ENCODE data around the gene CDK5RAP3. TPM values are rescaled to one million over a fixed set of nuclear protein-coding genes. Genes with fewer than 3 reads are reported as not detected.

Gene CDK5RAP3
- total and polyA plus RNA-seq, 2 experiments from 2014 or later, result 92.6 to 106 TPM

- Histone ChIP-seq H3K9me2 (ENCODE audit: insufficient read depth) (no peaks in the 10 kb centered on the region), H3K36me3 (ENCODE audit: insufficient read depth) (no peaks in the 10 kb centered on the region), H4K20me1 (replicated peaks; ENCODE audit: insufficient read depth) (no peaks in the 10 kb centered on the region), H3K27me3 (ENCODE audit: insufficient read depth) (no peaks in the 10 kb centered on the region), H3K79me2 (replicated peaks; ENCODE audit: insufficient read depth) (no peaks in the 10 kb centered on the region), H2AFZ (no peak overlapping the region), H3F3A (replicated peaks; ENCODE audit: low read depth) (peaks cover 2% of the 10 kb centered on the region; the same call in 1 of the 2 replicates), H3K4me1 (ENCODE audit: insufficient read depth) (0 out of 2 replicates have a peak, but pooled peaks cover 5% of the 10 kb centered on the region), H3K27ac (ENCODE audit: low read depth) (no peak overlapping the region), H3K4me2 (no peak overlapping the region), H3K4me3 (no peak overlapping the region)
- Mint-ChIP-seq H3K9me3 (no peaks in the 10 kb centered on the region), H3K36me3 (ENCODE audit: low read depth) (peaks cover 5% of the 10 kb centered on the region; the same call in 2 of the 3 replicates), H3K4me1 (peaks cover 19% of the 10 kb centered on the region), H3K4me3 (no peak overlapping the region; the same call in 2 of the 3 replicates), H3K27me3 (ENCODE audit: insufficient read depth, low read depth, poor library complexity) (peaks cover 9% of the 10 kb centered on the region), H3K27ac (peak overlapping the region; percentile 80)
- DNase-seq (ENCODE audit: low spot score) (no peak), ATAC-seq (no peak)
- TF ChIP-seq, protein P1, sequence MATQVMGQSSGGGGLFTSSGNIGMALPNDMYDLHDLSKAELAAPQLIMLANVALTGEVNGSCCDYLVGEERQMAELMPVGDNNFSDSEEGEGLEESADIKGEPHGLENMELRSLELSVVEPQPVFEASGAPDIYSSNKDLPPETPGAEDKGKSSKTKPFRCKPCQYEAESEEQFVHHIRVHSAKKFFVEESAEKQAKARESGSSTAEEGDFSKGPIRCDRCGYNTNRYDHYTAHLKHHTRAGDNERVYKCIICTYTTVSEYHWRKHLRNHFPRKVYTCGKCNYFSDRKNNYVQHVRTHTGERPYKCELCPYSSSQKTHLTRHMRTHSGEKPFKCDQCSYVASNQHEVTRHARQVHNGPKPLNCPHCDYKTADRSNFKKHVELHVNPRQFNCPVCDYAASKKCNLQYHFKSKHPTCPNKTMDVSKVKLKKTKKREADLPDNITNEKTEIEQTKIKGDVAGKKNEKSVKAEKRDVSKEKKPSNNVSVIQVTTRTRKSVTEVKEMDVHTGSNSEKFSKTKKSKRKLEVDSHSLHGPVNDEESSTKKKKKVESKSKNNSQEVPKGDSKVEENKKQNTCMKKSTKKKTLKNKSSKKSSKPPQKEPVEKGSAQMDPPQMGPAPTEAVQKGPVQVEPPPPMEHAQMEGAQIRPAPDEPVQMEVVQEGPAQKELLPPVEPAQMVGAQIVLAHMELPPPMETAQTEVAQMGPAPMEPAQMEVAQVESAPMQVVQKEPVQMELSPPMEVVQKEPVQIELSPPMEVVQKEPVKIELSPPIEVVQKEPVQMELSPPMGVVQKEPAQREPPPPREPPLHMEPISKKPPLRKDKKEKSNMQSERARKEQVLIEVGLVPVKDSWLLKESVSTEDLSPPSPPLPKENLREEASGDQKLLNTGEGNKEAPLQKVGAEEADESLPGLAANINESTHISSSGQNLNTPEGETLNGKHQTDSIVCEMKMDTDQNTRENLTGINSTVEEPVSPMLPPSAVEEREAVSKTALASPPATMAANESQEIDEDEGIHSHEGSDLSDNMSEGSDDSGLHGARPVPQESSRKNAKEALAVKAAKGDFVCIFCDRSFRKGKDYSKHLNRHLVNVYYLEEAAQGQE (IDR thresholded peaks at IDR 0.05; ENCODE audit: unreplicated experiment), result no peak
- TF ChIP-seq STAT1 (IDR thresholded peaks at IDR 0.05; ENCODE audit: unreplicated experiment) (no peak), NANOG (IDR thresholded peaks at IDR 0.05; ENCODE audit: borderline replicate concordance) (no peak)
- TF ChIP-seq, protein P2, sequence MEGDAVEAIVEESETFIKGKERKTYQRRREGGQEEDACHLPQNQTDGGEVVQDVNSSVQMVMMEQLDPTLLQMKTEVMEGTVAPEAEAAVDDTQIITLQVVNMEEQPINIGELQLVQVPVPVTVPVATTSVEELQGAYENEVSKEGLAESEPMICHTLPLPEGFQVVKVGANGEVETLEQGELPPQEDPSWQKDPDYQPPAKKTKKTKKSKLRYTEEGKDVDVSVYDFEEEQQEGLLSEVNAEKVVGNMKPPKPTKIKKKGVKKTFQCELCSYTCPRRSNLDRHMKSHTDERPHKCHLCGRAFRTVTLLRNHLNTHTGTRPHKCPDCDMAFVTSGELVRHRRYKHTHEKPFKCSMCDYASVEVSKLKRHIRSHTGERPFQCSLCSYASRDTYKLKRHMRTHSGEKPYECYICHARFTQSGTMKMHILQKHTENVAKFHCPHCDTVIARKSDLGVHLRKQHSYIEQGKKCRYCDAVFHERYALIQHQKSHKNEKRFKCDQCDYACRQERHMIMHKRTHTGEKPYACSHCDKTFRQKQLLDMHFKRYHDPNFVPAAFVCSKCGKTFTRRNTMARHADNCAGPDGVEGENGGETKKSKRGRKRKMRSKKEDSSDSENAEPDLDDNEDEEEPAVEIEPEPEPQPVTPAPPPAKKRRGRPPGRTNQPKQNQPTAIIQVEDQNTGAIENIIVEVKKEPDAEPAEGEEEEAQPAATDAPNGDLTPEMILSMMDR (conservative IDR thresholded peaks at IDR 0.05; ENCODE audit: low read depth in 2 of 2), result no peak
These were observed 22.2 kb upstream of the CDK5RAP3 start for GRCh38 chr17:47948706-47949196.

- ATAC-seq, result peak; percentile 93
- H3K4me3 ChIP-seq, result peak overlapping the region; percentile 40
- H3F3A ChIP-seq (replicated peaks; ENCODE audit: low read depth), result peaks cover 2% of the 10 kb centered on the region; the same call in 1 of the 2 replicates
- H3K9me3 Mint-ChIP-seq, result no peaks in the 10 kb centered on the region
- H3K27me3 Mint-ChIP-seq (ENCODE audit: insufficient read depth, low read depth, poor library complexity), result peaks cover 9% of the 10 kb centered on the region
- H3K36me3 ChIP-seq (ENCODE audit: insufficient read depth), result no peaks in the 10 kb centered on the region
- no peaks in the 10 kb centered on the region for H3K79me2 ChIP-seq (replicated peaks; ENCODE audit: insufficient read depth)
- H3K27ac Mint-ChIP-seq, result peak overlapping the region; percentile 80
- peaks cover 19% of the 10 kb centered on the region for H3K4me1 Mint-ChIP-seq
- no peak overlapping the region for H3K27ac ChIP-seq (ENCODE audit: low read depth)
- H3K9me2 ChIP-seq (ENCODE audit: insufficient read depth), result no peaks in the 10 kb centered on the region
- H2AFZ ChIP-seq, result peak overlapping the region; percentile 92
- no peaks in the 10 kb centered on the region for H3K27me3 ChIP-seq (ENCODE audit: insufficient read depth)
- peak; percentile 96 for DNase-seq (ENCODE audit: low spot score)
- TF ChIP-seq POLR2AphosphoS5 (IDR thresholded peaks at IDR 0.05; ENCODE audit: low read depth), result no peak
- TF ChIP-seq, protein P2 (conservative IDR thresholded peaks at IDR 0.05; ENCODE audit: low read depth in 2 of 2), result peak; percentile 91 to 97
- H4K20me1 ChIP-seq (replicated peaks; ENCODE audit: insufficient read depth), result no peaks in the 10 kb centered on the region
- peak overlapping the region; percentile 74 for H3K4me2 ChIP-seq
- H3K36me3 Mint-ChIP-seq (ENCODE audit: low read depth), result peaks cover 5% of the 10 kb centered on the region; the same call in 2 of the 3 replicates
- peak overlapping the region; percentile 63 for H3K4me3 Mint-ChIP-seq
- 0 out of 2 replicates have a peak, but pooled peaks cover 5% of the 10 kb centered on the region for H3K4me1 ChIP-seq (ENCODE audit: insufficient read depth)
These were observed 21.6 kb upstream of the CDK5RAP3 start for GRCh38 chr17:47949197-47949759.
